ENCODE measurements around the gene ZNF689.

ZNF689 gene

GRCh38 chr16:30559690-30560089 is 50.5 kb downstream of the ZNF689 start:
- no peak for DNase-seq

DNA sequence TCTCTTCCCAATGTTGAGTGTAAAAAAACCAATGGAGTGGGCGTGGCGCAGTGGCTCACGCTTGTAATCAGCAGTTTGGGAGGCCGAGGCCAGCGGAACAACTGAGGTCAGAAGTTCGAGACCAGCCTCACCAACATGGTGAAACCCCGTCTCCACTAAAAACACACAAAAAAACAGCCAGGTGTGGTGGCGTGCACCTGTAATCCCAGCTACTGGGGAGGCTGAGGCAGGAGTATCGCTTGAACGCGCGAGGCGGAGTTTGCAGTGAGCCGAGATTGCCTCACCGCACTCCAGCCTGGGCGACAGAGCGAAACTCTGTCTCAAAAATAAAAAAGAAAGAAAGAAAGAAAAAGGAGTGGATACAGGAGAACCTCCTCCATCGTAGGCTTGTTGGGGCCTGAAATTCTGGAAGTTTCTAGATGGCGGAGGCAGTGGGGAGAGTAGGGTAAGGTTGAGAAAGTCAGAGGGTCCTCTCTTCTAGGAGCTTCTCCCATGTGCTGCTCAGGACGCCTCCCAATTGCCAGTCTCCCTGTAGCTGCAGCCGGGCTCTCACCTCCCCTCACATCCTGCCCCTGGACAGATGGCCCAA is 51.3 kb downstream of the ZNF689 start:
- DNase-seq, result no peak

GRCh38 chr16:30557957-30558788 is 52.0 kb downstream of the ZNF689 start, which contains the start of gene ZNF764:
Gene ZNF764, minus strand, starts transcription at chr16:30558374. Its CDS starts 192 bp downstream, at chr16:30558182.
- DNase-seq, result peak; percentile 98

DNA sequence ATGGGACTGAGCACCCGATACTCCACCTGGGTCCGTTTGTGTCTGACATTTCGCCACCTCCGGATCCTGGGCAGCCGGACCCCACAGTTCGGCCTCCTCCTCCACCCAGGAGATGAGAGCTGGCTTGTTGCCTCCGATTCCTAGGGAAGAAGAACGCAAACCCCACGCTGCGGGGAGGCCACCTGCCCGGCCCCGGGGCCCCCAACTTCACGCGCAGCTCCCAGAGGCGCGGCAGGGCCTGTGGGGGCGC is 52.6 kb downstream of the ZNF689 start:
- DNase-seq, result no peak

- no peak for DNase-seq
Measured at GRCh38 chr16:30556125-30556473, 54.1 kb downstream of the ZNF689 start.

DNA sequence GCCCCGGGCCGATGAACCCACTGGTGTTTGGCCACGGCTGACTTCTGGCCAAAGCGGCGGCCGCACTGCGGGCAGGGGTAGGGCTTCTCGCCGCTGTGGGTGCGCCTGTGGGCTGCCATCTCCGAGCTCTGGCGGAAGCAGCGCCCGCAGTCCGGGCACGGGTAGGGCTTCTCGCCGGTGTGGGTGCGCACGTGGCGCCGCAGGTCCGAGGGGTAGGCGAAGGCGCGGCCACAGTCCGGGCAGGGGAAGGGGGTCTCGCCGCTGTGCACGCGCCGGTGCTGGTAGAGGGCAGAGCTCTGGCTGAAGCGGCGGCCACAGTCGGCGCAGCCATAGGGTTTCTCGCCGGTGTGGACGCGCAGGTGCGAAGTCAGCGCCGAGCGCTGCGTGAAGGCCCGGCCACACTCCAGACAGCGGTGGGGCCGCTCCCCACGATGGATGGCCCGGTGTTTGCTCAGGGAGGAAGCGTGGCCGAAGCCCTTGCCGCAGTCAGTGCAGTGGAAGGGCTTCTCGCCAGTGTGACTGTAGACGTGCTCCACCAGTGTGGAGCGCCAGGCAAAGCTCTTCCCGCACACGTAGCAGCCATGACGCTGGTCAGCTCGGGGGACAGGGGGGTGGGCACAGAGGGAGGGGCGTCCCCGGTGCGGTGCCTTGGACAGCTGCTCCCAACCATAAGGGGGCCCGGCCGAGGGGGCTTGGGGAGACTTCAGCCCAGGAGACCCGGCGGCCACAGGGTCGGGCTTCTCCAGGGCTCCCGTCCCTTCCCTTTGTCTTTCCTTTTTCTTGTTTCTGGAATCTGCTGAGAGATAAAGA is 54.7 kb downstream of the ZNF689 start:
- DNase-seq, result no peak

- DNase-seq, result no peak
Measured at GRCh38 chr16:30554557-30555314, 55.5 kb downstream of the ZNF689 start.

- no peak for DNase-seq
Measured at GRCh38 chr16:30553393-30553899, 56.7 kb downstream of the ZNF689 start.

GRCh38 chr16:30552956-30553355 is 57.2 kb downstream of the ZNF689 start:
- DNase-seq, result no peak
